ENCODE results near the gene SLC6A4.

SLC6A4 gene

DNA sequence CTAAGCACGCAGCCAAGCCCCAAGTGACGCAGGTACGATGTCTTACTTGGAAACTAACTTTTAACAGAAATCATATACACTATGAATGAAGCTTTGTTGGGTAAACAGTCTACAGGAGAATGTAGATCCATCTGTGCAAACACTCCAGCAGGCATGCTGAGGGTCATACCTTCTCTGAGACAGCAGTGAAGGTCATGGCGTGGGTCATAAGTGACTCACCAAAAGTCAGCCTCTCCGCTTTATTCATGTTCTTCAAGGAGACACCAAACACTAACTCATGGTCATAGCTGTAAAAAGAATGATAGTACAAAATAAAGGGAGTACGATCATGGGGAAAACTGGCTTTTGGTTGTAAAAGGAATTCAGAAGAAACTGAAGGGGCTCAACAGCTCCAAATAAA, 35.6 kb upstream of the SLC6A4 start:
- TF ChIP-seq POLR2A (IDR thresholded peaks at IDR 0.05; ENCODE audit: extremely low read depth, insufficient read length) (no peak), MYC (IDR thresholded peaks at IDR 0.05; ENCODE audit: low read depth, low read length) (no peak)
- TF ChIP-seq, protein P1, sequence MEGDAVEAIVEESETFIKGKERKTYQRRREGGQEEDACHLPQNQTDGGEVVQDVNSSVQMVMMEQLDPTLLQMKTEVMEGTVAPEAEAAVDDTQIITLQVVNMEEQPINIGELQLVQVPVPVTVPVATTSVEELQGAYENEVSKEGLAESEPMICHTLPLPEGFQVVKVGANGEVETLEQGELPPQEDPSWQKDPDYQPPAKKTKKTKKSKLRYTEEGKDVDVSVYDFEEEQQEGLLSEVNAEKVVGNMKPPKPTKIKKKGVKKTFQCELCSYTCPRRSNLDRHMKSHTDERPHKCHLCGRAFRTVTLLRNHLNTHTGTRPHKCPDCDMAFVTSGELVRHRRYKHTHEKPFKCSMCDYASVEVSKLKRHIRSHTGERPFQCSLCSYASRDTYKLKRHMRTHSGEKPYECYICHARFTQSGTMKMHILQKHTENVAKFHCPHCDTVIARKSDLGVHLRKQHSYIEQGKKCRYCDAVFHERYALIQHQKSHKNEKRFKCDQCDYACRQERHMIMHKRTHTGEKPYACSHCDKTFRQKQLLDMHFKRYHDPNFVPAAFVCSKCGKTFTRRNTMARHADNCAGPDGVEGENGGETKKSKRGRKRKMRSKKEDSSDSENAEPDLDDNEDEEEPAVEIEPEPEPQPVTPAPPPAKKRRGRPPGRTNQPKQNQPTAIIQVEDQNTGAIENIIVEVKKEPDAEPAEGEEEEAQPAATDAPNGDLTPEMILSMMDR (IDR thresholded peaks at IDR 0.05; ENCODE audit: low read depth, low read length): no peak
- TF ChIP-seq, protein P2, sequence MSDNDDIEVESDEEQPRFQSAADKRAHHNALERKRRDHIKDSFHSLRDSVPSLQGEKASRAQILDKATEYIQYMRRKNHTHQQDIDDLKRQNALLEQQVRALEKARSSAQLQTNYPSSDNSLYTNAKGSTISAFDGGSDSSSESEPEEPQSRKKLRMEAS (IDR thresholded peaks at IDR 0.05; ENCODE audit: low read depth, low read length): no peak
- no peak overlapping the region for H3K4me3 ChIP-seq (ENCODE audit: low read depth, low read length)
- DNase-seq (ENCODE audit: low read depth): no peak

DNA sequence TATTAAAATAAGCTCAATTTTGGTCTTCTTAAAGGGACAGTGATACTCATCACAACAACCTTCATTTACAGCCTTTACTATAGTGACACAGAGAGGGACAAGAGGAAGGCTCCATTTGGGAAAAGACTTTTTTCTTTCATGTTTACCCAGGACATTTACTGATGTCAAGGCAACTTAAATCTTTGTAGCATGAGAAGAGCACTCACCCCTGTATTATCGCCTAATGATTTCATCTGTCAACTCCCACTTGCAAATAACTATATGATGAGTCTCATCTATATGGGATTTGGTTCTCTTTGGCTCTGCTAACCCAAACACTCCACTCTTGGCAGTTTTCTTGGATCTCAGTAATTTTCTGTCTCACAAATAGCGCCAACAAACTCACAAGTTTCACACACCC, 32.1 kb upstream of the SLC6A4 start:
- TF ChIP-seq, protein P1 (IDR thresholded peaks at IDR 0.05; ENCODE audit: low read depth, low read length): no peak
- TF ChIP-seq POLR2A (IDR thresholded peaks at IDR 0.05; ENCODE audit: extremely low read depth, insufficient read length) (no peak), MYC (IDR thresholded peaks at IDR 0.05; ENCODE audit: low read depth, low read length) (no peak)
- TF ChIP-seq, protein P2 (IDR thresholded peaks at IDR 0.05; ENCODE audit: low read depth, low read length): no peak
- no peak overlapping the region for H3K4me3 ChIP-seq (ENCODE audit: low read depth, low read length)
- no peak for DNase-seq (ENCODE audit: low read depth)

DNA sequence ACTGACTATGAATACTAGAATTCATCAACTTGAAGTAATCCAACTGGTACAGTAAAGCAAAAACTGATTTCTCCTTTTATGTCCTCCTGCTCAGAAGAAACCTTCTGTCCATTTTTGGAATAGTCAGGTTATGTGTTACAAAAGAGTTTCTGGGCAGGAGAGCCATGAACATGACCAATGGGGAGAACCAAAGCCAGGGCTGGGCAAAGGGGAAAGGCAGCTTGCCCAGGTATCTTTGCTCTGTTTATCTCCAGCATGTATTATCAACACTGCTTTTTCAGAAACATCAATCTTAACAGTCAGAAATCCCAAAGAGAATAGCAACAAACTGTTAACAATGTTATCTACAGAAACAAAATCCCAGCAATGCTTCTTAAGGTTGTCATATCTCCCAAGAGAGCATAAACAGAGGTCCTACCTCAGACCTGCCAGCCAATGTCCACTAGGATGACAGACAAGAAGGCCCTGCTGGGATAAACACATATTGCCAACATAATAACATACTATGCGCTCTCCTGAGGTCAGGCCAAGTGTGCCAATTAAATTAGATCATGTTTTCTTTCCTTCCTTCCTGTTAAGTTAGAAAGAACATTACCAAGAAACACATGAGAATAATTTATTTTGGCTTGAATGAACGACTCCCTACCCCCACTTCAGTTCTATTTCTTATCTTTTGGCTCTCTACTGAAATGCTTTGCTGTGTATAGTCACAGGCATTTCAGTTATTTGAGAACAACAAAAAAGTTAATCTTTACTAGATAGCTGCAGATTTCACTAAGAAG, 28.2 kb upstream of the SLC6A4 start:
- H3K4me3 ChIP-seq (ENCODE audit: low read depth, low read length): no peak overlapping the region
- no peak for DNase-seq (ENCODE audit: low read depth)
- no peak for TF ChIP-seq POLR2A (IDR thresholded peaks at IDR 0.05; ENCODE audit: extremely low read depth, insufficient read length)
- TF ChIP-seq, protein P2 (IDR thresholded peaks at IDR 0.05; ENCODE audit: low read depth, low read length): no peak
- no peak for TF ChIP-seq MYC (IDR thresholded peaks at IDR 0.05; ENCODE audit: low read depth, low read length)
- TF ChIP-seq, protein P1 (IDR thresholded peaks at IDR 0.05; ENCODE audit: low read depth, low read length): no peak

DNA sequence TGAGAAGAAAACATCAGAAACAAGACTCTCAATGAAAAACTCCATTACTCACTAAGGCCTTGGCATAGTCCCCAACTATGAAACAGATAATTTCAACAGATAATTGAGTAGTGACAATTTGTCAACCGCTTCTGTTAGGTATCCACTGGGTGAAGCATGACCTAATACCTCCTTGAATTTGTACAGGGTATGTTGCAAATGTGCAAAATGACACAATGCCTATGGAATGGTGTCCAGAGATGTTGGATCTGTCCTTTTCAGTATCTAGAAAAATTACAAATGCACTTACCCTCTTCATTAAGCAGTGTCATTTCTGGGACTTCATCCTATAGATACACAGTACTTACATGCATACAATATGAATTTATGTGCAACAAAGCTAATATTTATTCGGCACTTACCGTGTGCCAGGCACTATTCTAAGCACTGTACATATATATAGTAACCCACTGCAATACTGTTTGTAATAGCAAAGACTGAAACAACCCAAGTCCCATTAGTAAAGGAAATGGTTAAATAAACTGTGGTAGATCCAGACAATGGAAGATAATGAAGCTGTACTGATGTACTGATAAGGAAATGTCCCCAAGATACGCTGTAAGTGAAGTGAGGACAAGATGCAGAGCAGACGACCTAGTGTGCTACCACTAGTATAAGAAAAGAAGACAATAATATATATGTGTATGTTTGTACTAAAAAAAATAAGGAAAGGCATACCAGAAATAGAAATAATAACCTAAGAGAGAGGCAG, 21.4 kb upstream of the SLC6A4 start:
- TF ChIP-seq MYC (IDR thresholded peaks at IDR 0.05; ENCODE audit: low read depth, low read length): no peak
- TF ChIP-seq, protein P1 (IDR thresholded peaks at IDR 0.05; ENCODE audit: low read depth, low read length): no peak
- no peak for TF ChIP-seq POLR2A (IDR thresholded peaks at IDR 0.05; ENCODE audit: extremely low read depth, insufficient read length)
- H3K4me3 ChIP-seq (ENCODE audit: low read depth, low read length): no peak overlapping the region
- no peak for DNase-seq (ENCODE audit: low read depth)

DNA sequence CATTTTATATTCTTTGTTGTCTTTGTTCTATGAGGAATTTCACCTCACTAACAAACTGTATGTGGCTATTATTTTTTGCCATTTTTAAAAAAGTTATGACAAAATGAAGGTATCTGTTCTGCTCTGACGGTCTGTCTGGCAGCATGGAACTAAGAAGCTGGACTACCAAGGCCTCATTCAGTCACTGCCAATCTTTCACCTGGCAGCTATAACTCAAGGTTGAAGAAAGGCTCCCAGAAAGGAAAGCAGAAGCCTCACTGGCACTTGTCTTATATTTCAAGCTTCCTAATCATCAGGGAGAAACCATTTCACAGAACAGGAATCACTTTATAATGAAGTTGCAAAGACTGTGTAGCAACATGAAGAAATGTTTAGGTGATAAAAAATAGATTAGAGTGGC, 18.7 kb upstream of the SLC6A4 start:
- TF ChIP-seq, protein P1 (IDR thresholded peaks at IDR 0.05; ENCODE audit: low read depth, low read length): no peak
- TF ChIP-seq POLR2A (IDR thresholded peaks at IDR 0.05; ENCODE audit: extremely low read depth, insufficient read length) (no peak), MYC (IDR thresholded peaks at IDR 0.05; ENCODE audit: low read depth, low read length) (no peak)
- TF ChIP-seq, protein P2 (IDR thresholded peaks at IDR 0.05; ENCODE audit: low read depth, low read length): no peak

More for the DNA sequence above, 18.7 kb upstream of the SLC6A4 start:
- H3K4me3 ChIP-seq (ENCODE audit: low read depth, low read length): no peak overlapping the region
- no peak for DNase-seq (ENCODE audit: low read depth)
